ES-I3 (cell line): ENCODE data around the gene FNDC8.

Experiments used
- H3K36me3 ChIP-seq: 2 replicates; pipeline ENCODE4 v1.6.1; 2013; ENCODE audit warnings: mild to moderate bottlenecking, low read length, control low read depth, moderate library complexity; ENCODE audit not compliant: insufficient read depth
- H3K4me1 ChIP-seq: 2 replicates; pipeline ENCODE4 v1.6.1; 2013; ENCODE audit warnings: mild to moderate bottlenecking, control low read depth, low read length; ENCODE audit not compliant: insufficient read depth
- H3K9ac ChIP-seq: 2 replicates; pipeline ENCODE4 v1.6.1; 2013; ENCODE audit warnings: low read depth, mild to moderate bottlenecking, low read length, moderate library complexity
- H3K9me3 ChIP-seq: 2 replicates; pipeline ENCODE4 v1.6.1; 2013; ENCODE audit warnings: mild to moderate bottlenecking, low read length, moderate library complexity; ENCODE audit not compliant: control insufficient read depth, insufficient read depth

Gene FNDC8

DNA sequence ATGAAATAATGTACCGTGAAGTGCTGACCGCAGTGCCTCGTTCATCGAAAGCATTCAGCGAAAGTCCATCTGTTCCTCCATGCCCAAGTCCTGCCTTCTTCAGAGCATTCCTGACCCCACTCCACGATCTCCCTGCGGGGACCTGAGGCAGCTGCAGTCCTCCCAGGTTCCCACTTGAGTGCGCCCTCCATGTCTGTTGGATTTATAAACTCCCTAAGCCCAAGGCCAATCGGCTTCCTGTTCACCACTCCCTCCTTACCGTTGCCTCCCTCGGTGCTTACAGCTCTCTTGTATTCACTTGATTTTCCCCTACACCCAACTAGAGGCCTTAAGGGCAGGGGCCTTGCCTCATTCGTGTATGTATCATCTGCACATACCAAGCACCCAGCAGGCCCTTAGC lies 4.6 kb upstream of the FNDC8 start:
- Histone ChIP-seq H3K4me1 (peaks cover 11% of the 10 kb centered on the region), H3K36me3 (0 out of 2 replicates have a peak, but pooled peaks cover 3% of the 10 kb centered on the region), H3K9ac (no peak overlapping the region), H3K9me3 (no peaks in the 10 kb centered on the region)

DNA sequence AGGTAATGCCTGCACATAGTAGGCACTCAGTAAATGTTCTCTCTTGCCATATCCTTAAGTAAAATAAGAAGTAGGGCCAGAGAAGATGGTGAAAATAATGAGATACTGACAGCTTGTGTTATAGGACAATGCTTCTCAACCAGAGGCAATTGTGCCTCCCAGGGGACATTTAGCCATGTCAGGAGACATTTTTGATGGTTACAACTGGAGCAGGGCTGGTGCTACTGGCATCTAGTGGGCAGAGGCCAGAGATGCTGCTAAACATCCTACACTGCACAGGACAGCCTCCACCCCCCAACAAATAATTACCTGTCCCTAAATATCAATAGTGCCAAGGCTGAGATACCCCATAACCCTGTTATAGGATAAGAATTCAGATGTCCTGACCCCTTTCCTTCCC lies 3.4 kb upstream of the FNDC8 start:
- H3K9me3 ChIP-seq: no peaks in the 10 kb centered on the region
- H3K36me3 ChIP-seq: 0 out of 2 replicates have a peak, but pooled peaks cover 3% of the 10 kb centered on the region
- H3K4me1 ChIP-seq: peaks cover 11% of the 10 kb centered on the region
- H3K9ac ChIP-seq: no peak overlapping the region

DNA sequence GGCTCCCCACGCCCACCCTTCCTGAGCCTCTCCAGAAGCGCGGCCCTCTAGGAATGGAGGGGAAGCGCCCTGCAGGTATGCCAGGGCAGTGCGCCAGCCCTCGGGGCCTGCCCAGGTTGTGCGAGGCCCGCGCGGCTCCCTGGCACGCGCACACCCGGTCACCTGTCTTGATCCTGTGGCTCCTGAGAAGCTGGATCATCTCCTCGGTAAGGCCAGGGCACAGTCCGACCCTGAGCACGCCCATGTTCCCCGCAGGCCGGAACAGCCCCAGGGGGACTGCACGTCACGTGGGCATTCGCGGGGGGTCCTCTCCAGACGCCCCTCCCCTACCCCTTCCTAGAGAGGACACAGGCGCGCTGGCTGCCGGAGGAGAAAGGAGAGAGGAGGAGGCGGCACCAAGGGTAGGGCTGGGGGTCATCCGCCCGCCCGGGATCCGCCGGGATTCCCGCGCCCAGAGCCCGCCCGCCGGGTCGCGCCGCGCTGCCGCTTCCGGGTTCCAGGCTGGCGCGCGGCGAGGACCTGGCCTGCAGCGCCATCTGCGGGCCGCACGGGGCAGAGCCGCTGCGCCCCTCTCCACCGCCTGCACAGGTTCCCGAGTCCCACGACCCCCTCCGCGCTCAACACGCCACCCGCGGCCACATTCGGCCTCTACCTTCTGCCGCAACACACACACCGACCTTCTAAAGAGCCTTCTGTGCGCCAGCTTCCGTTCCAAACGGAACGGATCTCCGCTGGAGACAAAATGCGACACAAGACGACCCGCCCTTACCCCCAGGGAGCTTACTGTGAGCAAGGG lies 1.8 kb upstream of the FNDC8 start, which contains the start of gene RAD51D:
RAD51D (minus strand) TSS at position 491 of the 796 bp plus-strand sequence; CDS start at position 244, 247 bp downstream.
- 0 out of 2 replicates have a peak, but pooled peaks cover 3% of the 10 kb centered on the region for H3K36me3 ChIP-seq
- H3K4me1 ChIP-seq: peaks cover 11% of the 10 kb centered on the region
- peak within 1 kb of the TSS; percentile 85 for H3K9ac ChIP-seq
- H3K9me3 ChIP-seq: no peaks in the 10 kb centered on the region

DNA sequence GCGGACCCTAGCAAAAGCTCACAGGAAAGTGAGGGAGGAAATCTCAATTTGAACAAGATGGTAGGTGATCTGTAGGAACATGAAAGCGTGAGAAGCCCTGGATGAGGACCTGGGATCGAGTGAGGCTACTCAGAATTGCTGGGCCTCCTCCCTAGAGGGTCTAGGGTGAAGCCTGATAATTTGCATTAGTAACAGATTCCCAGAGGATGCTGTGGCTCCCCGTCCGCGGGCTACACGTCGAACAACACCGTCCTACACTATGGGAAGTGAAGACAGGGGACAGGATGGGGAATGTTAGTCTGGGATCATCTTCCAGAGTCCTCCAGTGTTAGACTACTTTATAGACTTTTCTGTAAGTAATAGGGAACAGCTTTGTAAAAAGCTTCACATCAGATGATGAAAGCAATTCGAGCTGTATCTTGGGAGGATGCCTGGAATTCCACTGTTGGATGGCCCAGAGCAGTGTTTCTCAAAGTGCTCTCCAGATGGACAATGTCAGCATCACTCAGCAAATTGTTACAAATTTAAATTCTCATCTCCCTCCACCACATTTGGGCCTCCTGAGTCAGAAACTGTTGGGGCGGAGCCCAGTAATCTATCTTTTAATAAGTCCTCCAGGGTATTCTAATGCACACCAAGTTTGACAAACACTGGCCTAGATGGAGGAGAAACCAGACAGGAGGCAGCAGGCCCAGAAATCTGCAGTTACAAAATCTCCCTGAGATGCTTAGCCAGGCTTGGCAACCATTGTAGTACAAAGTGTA lies 6.5 kb downstream of the FNDC8 start:
- H3K9ac ChIP-seq: no peak overlapping the region
- H3K4me1 ChIP-seq: no peaks in the 10 kb centered on the region; the same call in 1 of the 2 replicates
- peaks cover 13% of the 10 kb centered on the region; the same call in 1 of the 2 replicates for H3K36me3 ChIP-seq
- peaks cover 3% of the 10 kb centered on the region; the same call in 1 of the 2 replicates for H3K9me3 ChIP-seq

DNA sequence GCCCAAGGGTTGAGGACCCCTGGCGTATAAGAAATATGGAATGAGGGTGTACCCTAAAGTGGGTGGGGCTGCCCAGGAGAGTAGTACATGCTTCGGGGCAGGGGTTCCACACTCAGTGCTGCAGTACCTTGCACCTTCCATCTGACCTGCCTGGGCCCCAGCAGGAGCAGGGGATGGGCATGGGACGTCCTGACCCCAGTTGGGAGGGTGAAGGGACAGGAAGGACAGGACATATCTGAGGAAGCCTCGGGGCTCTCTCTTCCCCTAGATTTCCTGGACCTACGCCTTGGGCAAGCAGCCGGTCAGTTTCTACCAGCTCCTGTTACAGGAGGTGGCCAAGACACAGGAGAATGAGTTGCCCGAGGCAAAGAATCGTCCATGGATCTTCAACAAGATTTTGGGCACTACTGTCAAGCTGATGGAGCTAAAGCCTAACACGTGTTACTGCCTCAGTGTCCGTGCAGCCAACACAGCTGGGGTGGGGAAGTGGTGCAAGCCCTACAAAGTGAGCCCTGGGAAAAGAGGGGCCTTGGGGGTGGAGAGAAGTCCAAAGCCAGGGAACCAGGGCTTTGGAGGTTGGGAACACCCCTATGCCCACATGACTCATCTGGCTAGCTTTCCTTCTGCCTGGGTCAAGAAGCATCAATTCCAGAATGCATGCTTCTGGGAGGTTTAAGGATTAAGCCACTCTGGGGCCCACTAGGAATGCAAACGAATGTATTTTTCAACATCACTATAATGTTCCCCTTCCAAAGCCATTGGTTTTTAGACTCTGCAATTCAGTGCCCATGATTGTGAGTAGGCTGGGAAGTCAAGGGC lies 7.9 kb downstream of the FNDC8 start:
- H3K4me1 ChIP-seq: no peaks in the 10 kb centered on the region; the same call in 1 of the 2 replicates
- no peak overlapping the region for H3K9ac ChIP-seq
- H3K36me3 ChIP-seq: peaks cover 23% of the 10 kb centered on the region
- peaks cover 3% of the 10 kb centered on the region; the same call in 1 of the 2 replicates for H3K9me3 ChIP-seq

DNA sequence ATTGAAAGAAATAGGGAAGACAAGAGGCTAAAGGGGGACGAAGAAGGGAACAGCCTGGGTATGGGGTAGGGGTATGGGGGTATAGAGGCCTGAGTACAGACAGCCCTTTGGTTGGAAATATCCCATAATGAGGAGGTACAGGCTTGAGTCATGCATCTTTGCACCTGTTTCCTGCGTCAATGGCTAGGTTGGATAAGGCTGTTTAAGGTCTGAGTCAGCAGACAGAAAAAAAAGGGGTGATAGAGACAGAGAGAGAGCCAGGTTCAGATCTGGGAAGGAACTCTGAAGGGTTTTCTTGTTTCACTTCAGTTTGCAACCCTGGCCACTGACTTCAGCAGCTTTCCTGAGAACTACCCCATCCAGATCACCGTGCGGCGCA lies 8.5 kb downstream of the FNDC8 start:
- Histone ChIP-seq H3K9me3 (peaks cover 3% of the 10 kb centered on the region; the same call in 1 of the 2 replicates), H3K9ac (no peak overlapping the region), H3K36me3 (peaks cover 23% of the 10 kb centered on the region), H3K4me1 (no peaks in the 10 kb centered on the region; the same call in 1 of the 2 replicates)

DNA sequence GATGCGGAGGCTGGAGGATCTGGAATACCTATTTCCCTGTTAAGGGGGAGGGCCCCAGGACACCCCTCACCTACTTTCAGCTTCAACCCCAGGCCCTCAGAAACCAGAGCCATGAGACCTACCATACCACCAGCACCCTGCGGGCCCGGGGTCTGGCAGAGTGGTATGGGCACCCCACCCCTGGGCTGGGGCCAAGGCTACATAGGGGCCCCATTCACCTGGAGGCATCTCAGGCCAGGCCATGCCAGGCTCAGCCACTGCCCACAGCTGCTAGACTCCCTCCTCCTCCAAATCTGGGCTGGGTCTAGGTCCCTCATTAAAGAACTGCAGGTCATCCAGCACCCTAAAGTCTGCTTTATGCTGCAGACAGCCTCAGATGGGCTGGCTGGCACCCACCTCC lies 9.0 kb downstream of the FNDC8 start:
- Histone ChIP-seq H3K36me3 (peaks cover 27% of the 10 kb centered on the region), H3K9me3 (peaks cover 3% of the 10 kb centered on the region; the same call in 1 of the 2 replicates), H3K4me1 (no peaks in the 10 kb centered on the region; the same call in 1 of the 2 replicates), H3K9ac (no peak overlapping the region)

DNA sequence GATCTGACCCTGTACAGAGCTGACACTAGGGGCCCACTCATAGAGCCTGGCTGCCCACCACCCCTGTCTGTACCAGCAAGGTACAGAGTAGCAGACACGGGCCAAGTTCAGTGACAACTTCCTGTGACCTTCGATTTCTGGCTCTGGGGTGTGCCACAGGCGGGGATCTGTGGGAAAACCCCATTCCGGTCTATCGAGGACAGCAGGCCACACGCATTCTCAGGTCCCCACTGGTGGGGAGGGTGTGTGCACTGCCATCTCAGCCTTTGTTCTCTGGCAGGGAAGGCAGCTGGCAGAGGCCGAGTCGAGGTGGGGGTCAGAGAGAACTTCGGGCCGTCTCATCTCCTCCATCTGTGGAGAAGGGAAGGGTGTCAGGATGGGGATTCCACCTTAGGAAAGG lies 10.7 kb downstream of the FNDC8 start:
- Histone ChIP-seq H3K9ac (no peak overlapping the region), H3K9me3 (peaks cover 3% of the 10 kb centered on the region; the same call in 1 of the 2 replicates), H3K4me1 (no peaks in the 10 kb centered on the region; the same call in 1 of the 2 replicates), H3K36me3 (peaks cover 41% of the 10 kb centered on the region)

DNA sequence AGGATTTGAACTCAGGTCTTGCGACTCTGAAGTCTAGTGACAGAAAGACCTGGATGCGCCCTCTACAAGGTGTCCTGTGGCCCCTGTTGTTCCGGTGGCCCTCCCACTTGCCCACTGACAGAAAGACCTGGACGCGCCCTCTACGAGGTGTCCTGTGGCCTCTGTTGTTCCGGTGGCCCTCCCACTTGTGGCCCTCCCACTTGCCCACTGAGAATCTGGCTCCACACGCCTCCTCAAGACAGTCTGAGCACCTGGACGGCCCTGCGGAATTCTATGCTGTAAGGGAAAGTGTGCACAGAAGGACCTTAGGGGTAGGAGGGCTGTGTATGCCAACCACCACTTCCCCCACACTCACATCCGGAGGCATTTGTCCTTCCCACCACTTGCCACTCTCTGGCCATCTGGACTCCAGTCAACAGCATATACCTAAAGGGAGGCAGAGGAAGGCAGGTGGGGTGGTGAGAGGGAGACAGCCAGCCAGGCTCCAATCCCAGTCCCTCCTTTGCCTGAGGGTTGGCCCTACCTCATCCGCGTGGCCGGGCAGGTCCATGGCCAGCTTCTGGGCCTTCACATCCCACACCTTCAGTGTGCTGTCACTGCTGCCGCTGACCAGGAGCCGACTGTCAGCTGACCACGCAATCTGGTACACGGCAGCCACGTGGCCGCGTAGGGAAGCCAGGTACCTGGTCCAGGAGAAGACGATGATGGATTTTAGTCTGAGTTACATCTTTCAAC lies 11.6 kb downstream of the FNDC8 start:
- H3K4me1 ChIP-seq: no peaks in the 10 kb centered on the region; the same call in 1 of the 2 replicates
- H3K36me3 ChIP-seq: peaks cover 50% of the 10 kb centered on the region
- H3K9ac ChIP-seq: no peak overlapping the region
- H3K9me3 ChIP-seq: peaks cover 3% of the 10 kb centered on the region; the same call in 1 of the 2 replicates

DNA sequence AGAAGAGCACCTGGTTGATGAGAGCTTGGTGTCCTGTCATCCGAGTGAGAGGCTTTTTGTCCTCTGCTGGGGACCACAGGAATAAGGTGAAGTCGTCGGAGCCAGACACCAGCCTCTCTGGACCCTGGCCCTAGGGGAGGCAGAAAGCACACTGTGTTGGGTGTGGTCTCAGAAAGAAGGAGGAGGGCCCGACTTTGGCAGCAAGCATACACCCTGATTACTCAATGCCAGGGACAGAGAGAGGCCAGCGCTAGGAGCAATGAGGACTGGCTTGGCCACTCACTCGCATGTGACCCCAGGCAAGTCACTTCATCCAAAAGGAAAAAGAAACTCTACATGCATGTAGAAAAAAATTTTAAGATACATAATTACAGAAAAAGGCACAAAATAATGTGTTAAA lies 13.9 kb downstream of the FNDC8 start:
- Histone ChIP-seq H3K9ac (no peak overlapping the region), H3K9me3 (no peaks in the 10 kb centered on the region), H3K36me3 (peaks cover 62% of the 10 kb centered on the region), H3K4me1 (no peaks in the 10 kb centered on the region)

DNA sequence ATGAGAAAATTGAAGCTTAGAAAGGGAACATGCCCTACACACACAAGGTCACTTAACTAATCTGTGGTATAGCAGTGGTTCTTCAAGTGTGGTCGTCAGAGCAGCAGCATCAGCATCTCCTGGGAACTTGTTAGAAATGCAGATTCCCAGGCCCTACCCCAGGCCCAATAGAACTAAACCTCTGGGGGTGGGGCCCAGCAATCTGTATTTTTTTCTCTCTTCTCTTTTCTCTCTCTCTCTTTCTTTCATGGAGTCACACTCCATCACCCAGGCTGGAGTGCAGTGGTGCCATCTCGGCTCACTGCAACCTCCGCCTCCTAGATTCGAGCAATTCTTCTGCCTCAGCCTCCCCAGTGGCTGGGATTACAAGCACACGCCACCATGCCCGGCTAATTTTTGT lies 16.8 kb downstream of the FNDC8 start:
- Histone ChIP-seq H3K36me3 (peaks cover 46% of the 10 kb centered on the region), H3K9me3 (no peaks in the 10 kb centered on the region), H3K4me1 (0 out of 2 replicates have a peak, but pooled peaks cover under 1% of the 10 kb centered on the region), H3K9ac (no peak overlapping the region)

DNA sequence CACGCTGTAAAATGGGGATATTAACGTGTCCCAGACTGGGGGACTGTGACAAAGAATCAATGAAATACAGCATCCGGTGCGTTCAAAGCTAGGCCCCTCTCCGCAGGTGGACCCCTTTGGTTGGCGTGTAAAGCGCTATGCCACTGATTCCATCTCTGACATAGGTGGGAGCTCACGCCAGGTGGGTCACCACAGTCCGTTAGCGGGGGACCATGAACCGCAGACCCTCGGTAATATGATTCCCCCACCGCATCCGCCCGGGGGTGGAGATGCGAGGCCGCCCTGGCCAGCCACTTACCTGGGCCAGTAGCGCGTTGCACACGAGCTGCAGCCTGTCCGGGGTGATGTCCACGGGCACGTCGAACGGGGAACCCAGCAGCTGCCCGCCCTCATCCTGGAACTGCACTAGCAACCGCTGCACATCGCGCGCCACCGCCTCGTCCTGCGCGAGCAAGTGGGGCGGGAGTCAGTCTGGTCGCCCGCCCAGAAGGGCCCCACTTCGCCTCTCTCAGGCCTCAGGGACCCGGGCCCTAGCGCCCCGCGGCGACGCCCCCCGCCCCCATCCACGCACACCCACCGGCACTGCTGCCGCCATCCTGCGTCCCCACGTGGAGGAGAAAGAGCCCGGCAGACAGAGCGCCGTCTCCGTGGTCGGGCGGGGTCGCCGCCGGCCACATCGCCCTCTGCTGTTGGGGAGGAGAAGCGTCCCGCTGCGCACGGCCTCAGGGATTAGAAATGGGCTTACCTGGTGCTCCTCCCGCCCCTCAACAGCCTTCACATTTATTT lies 20.5 kb downstream of the FNDC8 start, which contains the start of gene NLE1:
NLE1 (minus strand) TSS at position 623 of the 786 bp plus-strand sequence; CDS start at position 595, 28 bp downstream.
- no peaks in the 10 kb centered on the region for H3K9me3 ChIP-seq
- H3K36me3 ChIP-seq: peaks cover 23% of the 10 kb centered on the region
- peak within 1 kb of the TSS; percentile 78 for H3K9ac ChIP-seq
- 0 out of 2 replicates have a peak, but pooled peaks cover 6% of the 10 kb centered on the region for H3K4me1 ChIP-seq

DNA sequence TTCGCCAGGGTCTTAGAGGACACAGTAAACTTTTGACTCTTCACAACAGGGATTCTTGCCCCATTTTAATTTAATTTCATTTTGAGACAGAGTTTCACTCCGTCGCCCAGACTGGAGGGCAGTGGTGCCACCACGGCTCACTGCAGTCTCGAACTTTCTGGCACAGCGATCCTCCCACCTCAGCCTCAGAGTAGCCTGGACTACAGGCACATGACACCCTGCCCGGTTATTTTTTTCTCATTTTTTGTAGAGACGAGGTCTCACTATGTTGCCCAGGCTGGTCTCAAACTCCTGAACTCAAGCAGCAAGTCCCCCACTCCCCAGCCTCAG lies 21.0 kb downstream of the FNDC8 start:
- peaks cover 17% of the 10 kb centered on the region for H3K36me3 ChIP-seq
- no peaks in the 10 kb centered on the region for H3K9me3 ChIP-seq
- peak overlapping the region; percentile 78; the same call in 1 of the 2 replicates for H3K9ac ChIP-seq
- H3K4me1 ChIP-seq: 0 out of 2 replicates have a peak, but pooled peaks cover 11% of the 10 kb centered on the region
